Measurements from ENCODE around the gene STYXL1. TPM values are rescaled to one million over a fixed set of nuclear protein-coding genes. Genes with fewer than 3 reads are reported as not detected.
"Not testable (repeated sequence)": the region's sequence is repeated elsewhere in the genome, so short reads cannot be mapped to it uniquely, and the experiment has no call there.

Gene STYXL1
- total RNA-seq, 2 donors from 2014 or later: 20.8 to 24.7 TPM

DNA sequence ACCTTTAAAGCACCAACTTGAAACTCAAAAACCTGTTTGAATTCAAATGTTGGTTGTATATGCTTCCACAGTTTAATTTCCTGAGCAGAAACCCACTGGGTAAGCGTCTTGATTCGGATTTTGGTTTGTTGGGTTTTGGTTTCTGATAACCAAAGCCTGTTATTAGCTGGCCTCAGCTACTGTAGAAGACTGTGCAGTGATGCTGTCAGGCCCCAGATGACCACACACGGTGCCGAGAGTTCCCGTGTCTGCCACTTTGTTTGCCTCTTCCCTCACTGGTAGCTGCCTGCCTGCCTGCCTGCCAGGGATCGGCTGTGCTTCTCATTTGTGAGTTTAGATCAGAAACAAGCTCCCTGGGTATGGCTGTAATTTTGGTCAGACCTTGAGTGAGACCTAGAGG lies 5.7 kb upstream of the STYXL1 start:
- intact Hi-C loops (cut with DNase I): no loop called here
- no peaks in the 10 kb centered on the region for H3K27me3 ChIP-seq
- WGBS, 2 donors: 71 to 78% methylated on average over 6 of the region's 6 CpGs
- TF ChIP-seq POLR2A (IDR thresholded peaks at IDR 0.05): no peak
- TF ChIP-seq CTCF (IDR thresholded peaks at IDR 0.05): no peak
- ATAC-seq (no peak), DNase-seq (no peak)
- peaks cover 70% of the 10 kb centered on the region for H3K4me1 ChIP-seq
- no peak overlapping the region for H3K4me3 ChIP-seq
- H3K36me3 ChIP-seq (replicated peaks in 1 of 2; ENCODE audit: insufficient read depth in 1 of 2, low read depth in 2 of 2): peaks cover 0 to 2% of the 10 kb centered on the region in 2 donors
- no peaks in the 10 kb centered on the region for H3K9me3 ChIP-seq
- H3K27ac ChIP-seq: peak overlapping the region in 2 of 4 donors; percentile 20 to 37

DNA sequence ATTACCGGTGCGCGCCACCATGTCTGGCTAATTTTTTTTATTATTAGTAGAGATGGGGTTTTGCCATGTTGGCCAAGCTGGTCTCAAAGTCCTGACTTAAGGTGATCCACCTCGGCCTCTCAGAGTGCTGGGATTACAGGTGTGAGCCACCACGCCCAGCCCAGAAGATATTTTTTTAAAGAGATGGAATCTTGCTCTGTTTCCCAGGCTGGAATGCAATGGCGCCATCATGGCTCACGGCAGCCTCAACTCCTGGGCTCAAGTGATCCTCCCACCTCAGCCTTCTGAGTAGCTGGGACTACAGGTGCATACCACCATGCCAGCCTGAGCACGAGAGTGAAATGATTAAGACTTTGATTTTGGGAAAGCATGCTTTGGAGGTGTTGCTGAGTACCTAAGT lies 4.9 kb upstream of the STYXL1 start:
- peaks cover 62% of the 10 kb centered on the region for H3K4me1 ChIP-seq
- H3K27ac ChIP-seq; H3K36me3 ChIP-seq (replicated peaks in 1 of 2; ENCODE audit: insufficient read depth in 1 of 2, low read depth in 2 of 2); H3K4me3 ChIP-seq; H3K9me3 ChIP-seq; H3K27me3 ChIP-seq; ATAC-seq; intact Hi-C loops (cut with DNase I); DNase-seq: not testable (repeated sequence)
- WGBS, 2 donors: 92 to 99% methylated on average over 8 of the region's 8 CpGs

- Histone ChIP-seq H3K9me3 (no peaks in the 10 kb centered on the region), H3K27ac (peak overlapping the region in 1 of 4 donors; percentile 18), H3K4me1 (peaks cover 56% of the 10 kb centered on the region), H3K27me3 (no peaks in the 10 kb centered on the region), H3K4me3 (no peak overlapping the region), H3K36me3 (replicated peaks in 1 of 2; ENCODE audit: insufficient read depth in 1 of 2, low read depth in 2 of 2) (no peaks in the 10 kb centered on the region)
- no peak for DNase-seq
- TF ChIP-seq CTCF (IDR thresholded peaks at IDR 0.05): no peak
- no peak for TF ChIP-seq POLR2A (IDR thresholded peaks at IDR 0.05)
- 51 to 57% methylated on average over 4 of the region's 4 CpGs for WGBS, 2 donors
- intact Hi-C loops (cut with DNase I): no loop called here
- no peak for ATAC-seq
Measured at GRCh38 chr7:76051840-76052239, 4.0 kb upstream of the STYXL1 start.

- ATAC-seq: no peak
- Histone ChIP-seq H3K27me3 (no peaks in the 10 kb centered on the region), H3K4me1 (peaks cover 56% of the 10 kb centered on the region), H3K9me3 (no peaks in the 10 kb centered on the region), H3K27ac (no peak overlapping the region), H3K36me3 (replicated peaks in 1 of 2; ENCODE audit: insufficient read depth in 1 of 2, low read depth in 2 of 2) (no peaks in the 10 kb centered on the region), H3K4me3 (no peak overlapping the region)
- no peak for DNase-seq
- intact Hi-C loops (cut with DNase I): no loop called here
- TF ChIP-seq CTCF (IDR thresholded peaks at IDR 0.05): no peak
- no peak for TF ChIP-seq POLR2A (IDR thresholded peaks at IDR 0.05)
- WGBS, 2 donors: 81 to 91% methylated on average over 5 of the region's 5 CpGs
Measured at GRCh38 chr7:76050545-76050944, 2.7 kb upstream of the STYXL1 start.

GRCh38 chr7:76049295-76049694 lies 1.5 kb upstream of the STYXL1 start:
- TF ChIP-seq POLR2A (IDR thresholded peaks at IDR 0.05): no peak
- TF ChIP-seq CTCF (IDR thresholded peaks at IDR 0.05): no peak
- intact Hi-C loops (cut with DNase I): no loop called here
- Histone ChIP-seq H3K9me3 (no peaks in the 10 kb centered on the region), H3K4me3 (no peak overlapping the region), H3K36me3 (replicated peaks in 1 of 2; ENCODE audit: insufficient read depth in 1 of 2, low read depth in 2 of 2) (no peaks in the 10 kb centered on the region), H3K4me1 (peaks cover 64% of the 10 kb centered on the region), H3K27me3 (no peaks in the 10 kb centered on the region), H3K27ac (peak overlapping the region in 2 of 4 donors; percentile 96 to 99)
- DNase-seq: no peak
- 59 to 61% methylated on average over 6 of the region's 6 CpGs for WGBS, 2 donors
- no peak for ATAC-seq

Data from body of pancreas (tissue), 4 donors.